Measurements from ENCODE around the gene MPDZ.
A peak's percentile ranks its signal among the peaks of the same experiment; 100 is the strongest.
"Not testable (repeated sequence)": the region's sequence is repeated elsewhere in the genome, so short reads cannot be mapped to it uniquely, and the experiment has no call there.

Gene MPDZ

GRCh38 chr9:13267743-13268142, 11.7 kb downstream of the MPDZ start:
- peak; percentile 43 for DNase-seq (ENCODE audit: low read depth)

- no peak for DNase-seq (ENCODE audit: low read depth)
These were observed 13.3 kb downstream of the MPDZ start for GRCh38 chr9:13266167-13266566.

GRCh38 chr9:13264788-13265187, 14.7 kb downstream of the MPDZ start:
- DNase-seq (ENCODE audit: low read depth), result no peak

GRCh38 chr9:13263511-13263910, 16.0 kb downstream of the MPDZ start:
- DNase-seq (ENCODE audit: low read depth), result no peak

- DNase-seq (ENCODE audit: low read depth), result no peak
These were observed 26.6 kb downstream of the MPDZ start for GRCh38 chr9:13252852-13253251.

- no peak for DNase-seq (ENCODE audit: low read depth)
These were observed 35.3 kb downstream of the MPDZ start for GRCh38 chr9:13244181-13244580.

- DNase-seq (ENCODE audit: low read depth), result no peak
These were observed 38.2 kb downstream of the MPDZ start for GRCh38 chr9:13241283-13241682.

- DNase-seq (ENCODE audit: low read depth), result no peak
These were observed 39.8 kb downstream of the MPDZ start for GRCh38 chr9:13239660-13240059.

GRCh38 chr9:13239208-13239607, 40.3 kb downstream of the MPDZ start:
- no peak for DNase-seq (ENCODE audit: low read depth)

- no peak for DNase-seq (ENCODE audit: low read depth)
These were observed 44.6 kb downstream of the MPDZ start for GRCh38 chr9:13234932-13235331.

- DNase-seq (ENCODE audit: low read depth), result no peak
These were observed 51.1 kb downstream of the MPDZ start for GRCh38 chr9:13228431-13228830.

- DNase-seq (ENCODE audit: low read depth), result no peak
These were observed 55.1 kb downstream of the MPDZ start for GRCh38 chr9:13224366-13224765.

- not testable (repeated sequence) for DNase-seq (ENCODE audit: low read depth)
These were observed 56.8 kb downstream of the MPDZ start for GRCh38 chr9:13222733-13223132.

GRCh38 chr9:13221741-13222140, 57.8 kb downstream of the MPDZ start:
- no peak for DNase-seq (ENCODE audit: low read depth)

- DNase-seq (ENCODE audit: low read depth), result no peak
These were observed 58.7 kb downstream of the MPDZ start for GRCh38 chr9:13220837-13221236.

GRCh38 chr9:13215791-13216554, 63.5 kb downstream of the MPDZ start:
- DNase-seq (ENCODE audit: low read depth), result no peak

- DNase-seq (ENCODE audit: low read depth), result no peak
These were observed 65.5 kb downstream of the MPDZ start for GRCh38 chr9:13213998-13214397.

- no peak for DNase-seq (ENCODE audit: low read depth)
These were observed 66.2 kb downstream of the MPDZ start for GRCh38 chr9:13213337-13213736.

GRCh38 chr9:13210306-13210705, 69.2 kb downstream of the MPDZ start:
- no peak for DNase-seq (ENCODE audit: low read depth)

GRCh38 chr9:13209498-13209897, 70.0 kb downstream of the MPDZ start:
- DNase-seq (ENCODE audit: low read depth), result no peak

GRCh38 chr9:13205824-13206223, 73.7 kb downstream of the MPDZ start:
- DNase-seq (ENCODE audit: low read depth), result no peak

- DNase-seq (ENCODE audit: low read depth), result no peak
These were observed 89.5 kb downstream of the MPDZ start for GRCh38 chr9:13190040-13190439.

GRCh38 chr9:13189362-13189761, 90.1 kb downstream of the MPDZ start:
- DNase-seq (ENCODE audit: low read depth), result no peak

- DNase-seq (ENCODE audit: low read depth), result no peak
These were observed 92.7 kb downstream of the MPDZ start for GRCh38 chr9:13186774-13187173.

All from GM04503 (cell line).